ENCODE data around the gene KCNQ1.

Gene KCNQ1

DNA sequence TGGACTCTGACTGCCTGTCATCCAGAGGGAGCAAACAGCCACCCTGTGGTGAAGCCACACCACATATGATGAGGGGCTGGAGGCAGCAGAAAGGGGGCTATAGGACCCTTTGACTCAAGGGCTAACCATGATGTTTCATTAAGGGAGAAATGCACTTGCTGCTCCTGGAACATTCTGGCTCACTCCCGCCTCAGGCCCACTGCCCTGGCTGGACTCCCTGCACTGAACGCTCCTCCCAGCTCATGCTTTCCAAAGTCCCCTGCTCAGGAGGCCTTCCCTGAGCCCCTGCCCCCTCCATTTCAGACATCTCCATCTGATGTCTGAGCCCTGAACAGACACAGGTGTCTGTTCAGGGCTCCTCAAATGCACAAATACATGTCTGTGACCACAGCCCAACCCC is 371.7 kb downstream of the KCNQ1 start:
- no peak overlapping the region for H3K4me3 ChIP-seq (ENCODE audit: low read depth, low read length)
- no peak for DNase-seq (ENCODE audit: low read depth)
- TF ChIP-seq, protein P1, sequence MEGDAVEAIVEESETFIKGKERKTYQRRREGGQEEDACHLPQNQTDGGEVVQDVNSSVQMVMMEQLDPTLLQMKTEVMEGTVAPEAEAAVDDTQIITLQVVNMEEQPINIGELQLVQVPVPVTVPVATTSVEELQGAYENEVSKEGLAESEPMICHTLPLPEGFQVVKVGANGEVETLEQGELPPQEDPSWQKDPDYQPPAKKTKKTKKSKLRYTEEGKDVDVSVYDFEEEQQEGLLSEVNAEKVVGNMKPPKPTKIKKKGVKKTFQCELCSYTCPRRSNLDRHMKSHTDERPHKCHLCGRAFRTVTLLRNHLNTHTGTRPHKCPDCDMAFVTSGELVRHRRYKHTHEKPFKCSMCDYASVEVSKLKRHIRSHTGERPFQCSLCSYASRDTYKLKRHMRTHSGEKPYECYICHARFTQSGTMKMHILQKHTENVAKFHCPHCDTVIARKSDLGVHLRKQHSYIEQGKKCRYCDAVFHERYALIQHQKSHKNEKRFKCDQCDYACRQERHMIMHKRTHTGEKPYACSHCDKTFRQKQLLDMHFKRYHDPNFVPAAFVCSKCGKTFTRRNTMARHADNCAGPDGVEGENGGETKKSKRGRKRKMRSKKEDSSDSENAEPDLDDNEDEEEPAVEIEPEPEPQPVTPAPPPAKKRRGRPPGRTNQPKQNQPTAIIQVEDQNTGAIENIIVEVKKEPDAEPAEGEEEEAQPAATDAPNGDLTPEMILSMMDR (IDR thresholded peaks at IDR 0.05; ENCODE audit: insufficient read depth, low read depth, low read length, missing control alignments) = no peak

GRCh38 chr11:2816941-2817421 is 372.2 kb downstream of the KCNQ1 start:
- H3K4me3 ChIP-seq (ENCODE audit: low read depth, low read length) = no peak overlapping the region
- DNase-seq (ENCODE audit: low read depth) = no peak
- TF ChIP-seq, protein P1 (IDR thresholded peaks at IDR 0.05; ENCODE audit: insufficient read depth, low read depth, low read length, missing control alignments) = no peak

DNA sequence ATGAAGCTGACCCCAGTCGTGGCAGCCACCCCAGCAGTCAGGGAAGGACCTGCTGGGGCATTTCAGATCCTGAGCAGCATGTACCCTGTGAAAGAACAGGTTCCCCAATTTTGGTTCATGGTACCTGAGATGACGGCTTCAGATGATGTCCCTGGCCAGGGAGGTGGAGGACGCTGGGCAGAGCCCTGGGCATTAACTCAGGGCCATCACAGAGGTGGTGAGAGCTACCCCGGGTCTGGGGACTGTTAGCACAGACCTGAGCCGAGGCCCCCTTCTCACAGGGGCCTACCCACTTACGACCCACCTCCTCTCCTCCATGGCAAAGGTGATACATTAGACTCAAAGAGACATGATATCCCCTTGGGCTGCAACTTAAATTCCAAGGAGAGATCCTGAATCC is 372.6 kb downstream of the KCNQ1 start:
- TF ChIP-seq, protein P1 (IDR thresholded peaks at IDR 0.05; ENCODE audit: insufficient read depth, low read depth, low read length, missing control alignments) = no peak
- no peak overlapping the region for H3K4me3 ChIP-seq (ENCODE audit: low read depth, low read length)
- DNase-seq (ENCODE audit: low read depth) = no peak

DNA sequence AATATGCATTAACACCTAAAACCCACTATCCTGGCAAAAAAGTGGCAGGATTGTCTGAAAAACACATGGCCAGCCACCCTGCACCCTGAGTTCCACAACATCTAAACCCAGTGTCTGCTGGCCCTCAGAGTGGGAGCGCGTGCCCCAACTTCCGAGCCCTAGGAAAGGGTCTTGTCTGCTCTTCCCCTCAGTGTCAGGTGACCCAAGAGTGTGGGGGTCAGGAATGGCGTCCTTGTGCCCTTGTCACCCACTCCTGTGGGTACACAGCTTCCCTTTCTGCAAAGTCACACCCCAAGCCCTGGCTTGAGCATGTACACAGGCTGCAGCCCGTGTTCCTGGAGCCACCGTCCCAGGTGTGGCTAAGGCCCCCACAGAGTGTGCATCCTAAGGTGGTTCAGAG is 373.2 kb downstream of the KCNQ1 start:
- no peak for DNase-seq (ENCODE audit: low read depth)
- TF ChIP-seq, protein P1 (IDR thresholded peaks at IDR 0.05; ENCODE audit: insufficient read depth, low read depth, low read length, missing control alignments) = no peak
- H3K4me3 ChIP-seq (ENCODE audit: low read depth, low read length) = no peak overlapping the region

GRCh38 chr11:2818503-2818902 is 373.7 kb downstream of the KCNQ1 start:
- DNase-seq (ENCODE audit: low read depth) = no peak
- H3K4me3 ChIP-seq (ENCODE audit: low read depth, low read length) = no peak overlapping the region
- TF ChIP-seq, protein P1 (IDR thresholded peaks at IDR 0.05; ENCODE audit: insufficient read depth, low read depth, low read length, missing control alignments) = no peak

DNA sequence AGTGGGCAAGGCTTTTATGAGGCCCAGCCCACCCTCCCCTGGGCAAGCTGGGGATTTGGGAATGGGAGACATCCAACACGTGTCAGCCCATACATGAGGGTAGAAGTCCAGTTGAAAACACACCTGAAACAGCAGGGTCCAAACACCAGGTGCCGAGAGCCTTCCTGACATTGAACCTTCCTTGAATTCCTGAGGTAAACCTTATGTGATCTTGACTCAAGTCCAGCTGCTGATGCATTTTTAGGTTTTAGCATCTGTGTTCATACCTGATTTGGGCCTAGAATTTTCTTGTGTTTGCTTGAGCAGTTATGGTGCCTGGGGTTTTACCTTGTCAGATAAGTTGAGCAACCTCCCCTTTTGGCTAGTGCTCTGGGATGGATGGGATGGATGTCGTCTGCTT is 374.5 kb downstream of the KCNQ1 start:
- DNase-seq (ENCODE audit: low read depth) = no peak
- TF ChIP-seq, protein P1 (IDR thresholded peaks at IDR 0.05; ENCODE audit: insufficient read depth, low read depth, low read length, missing control alignments) = no peak
- H3K4me3 ChIP-seq (ENCODE audit: low read depth, low read length) = no peak overlapping the region

DNA sequence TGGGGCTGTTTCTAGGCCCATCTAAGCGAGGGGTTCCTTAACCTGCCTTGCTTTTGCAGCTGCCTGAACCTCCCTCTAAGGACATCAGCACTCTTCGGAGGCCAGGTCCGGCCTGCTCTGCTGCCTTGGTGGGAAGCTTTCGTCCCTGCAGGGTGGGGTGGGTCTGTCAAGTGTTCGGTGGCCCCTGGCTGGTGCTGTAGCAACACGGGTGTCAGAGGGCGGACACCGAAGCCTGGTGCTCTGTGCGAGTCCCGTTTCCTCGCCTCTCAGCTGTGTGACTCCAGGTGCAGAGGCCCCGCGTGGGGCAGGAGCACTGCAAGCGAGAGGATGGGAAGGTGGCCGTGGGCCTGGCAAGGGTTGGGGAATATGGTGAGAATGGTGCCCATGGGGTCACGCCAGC is 376.2 kb downstream of the KCNQ1 start:
- no peak for DNase-seq (ENCODE audit: low read depth)
- TF ChIP-seq, protein P1 (IDR thresholded peaks at IDR 0.05; ENCODE audit: insufficient read depth, low read depth, low read length, missing control alignments) = no peak
- no peak overlapping the region for H3K4me3 ChIP-seq (ENCODE audit: low read depth, low read length)
